Activated naive CD4-positive, alpha-beta T cell treated with anti-CD3 and anti-CD28 coated beads, Interleukin-2, amount 50 U/mL, for 72 hours (primary cell): Measurements from ENCODE around the gene CNTNAP2. TPM values are rescaled to one million over a fixed set of nuclear protein-coding genes. Genes with fewer than 3 reads are reported as not detected.
"Not testable (repeated sequence)": the region's sequence is repeated elsewhere in the genome, so short reads cannot be mapped to it uniquely, and the experiment has no call there.

Experiments
- ATAC-seq, 2 donors: fragments of 150-1000 bp; cut with Tn5 transposase; 2 replicates each; pipeline ENCODE4 v1.10.0; 2021; ENCODE audit warnings: mild to moderate bottlenecking in 2 of 2, moderate library complexity in 2 of 2
- DNase-seq, 2 donors: peaks; one replicate each; pipeline ENCODE4 v3.0.0; 2021 to 2022; ENCODE audit warnings: low spot score in 2 of 2
- H3K27ac Mint-ChIP-seq, 2 donors: one replicate each; pipeline ENCODE4 v1.8.0; 2022; ENCODE audit warnings: mild to moderate bottlenecking in 2 of 2, mixed read lengths in 2 of 2
- H3K36me3 Mint-ChIP-seq, 2 donors: one replicate each; pipeline ENCODE4 v1.8.0; 2022; ENCODE audit warnings: mixed read lengths in 2 of 2
- H3K9me3 Mint-ChIP-seq, 2 donors: one replicate each; pipeline ENCODE4 v1.8.0; 2022; ENCODE audit warnings: mixed read lengths in 2 of 2
- total RNA-seq, 2 donors: library from RNA; stranded (reverse); gene quantifications; one replicate each; pipeline ENCODE4 v1.2.3, GENCODE V29; 2022

CNTNAP2 gene
- total RNA-seq, 2 donors from 2014 or later = not detected

GRCh38 chr7:148289630-148290029 is 2173.0 kb downstream of the CNTNAP2 start:
- no peak for DNase-seq
- ATAC-seq = no peak
- no peaks in the 10 kb centered on the region for H3K9me3 Mint-ChIP-seq
- no peaks in the 10 kb centered on the region for H3K36me3 Mint-ChIP-seq
- H3K27ac Mint-ChIP-seq = no peak overlapping the region

- no peaks in the 10 kb centered on the region for H3K9me3 Mint-ChIP-seq
- ATAC-seq (no peak), DNase-seq (no peak)
- H3K36me3 Mint-ChIP-seq = no peaks in the 10 kb centered on the region
- H3K27ac Mint-ChIP-seq = no peak overlapping the region
Observed at GRCh38 chr7:148290538-148290937, 2173.9 kb downstream of the CNTNAP2 start.

GRCh38 chr7:148291799-148292198 is 2175.2 kb downstream of the CNTNAP2 start:
- DNase-seq (no peak), ATAC-seq (no peak)
- Mint-ChIP-seq H3K27ac (no peak overlapping the region), H3K9me3 (no peaks in the 10 kb centered on the region), H3K36me3 (no peaks in the 10 kb centered on the region)

GRCh38 chr7:148296994-148297644 is 2180.5 kb downstream of the CNTNAP2 start:
- Mint-ChIP-seq H3K36me3 (no peaks in the 10 kb centered on the region), H3K27ac (no peak overlapping the region), H3K9me3 (no peaks in the 10 kb centered on the region)
- ATAC-seq (no peak), DNase-seq (no peak)

- H3K27ac Mint-ChIP-seq, H3K9me3 Mint-ChIP-seq, DNase-seq, H3K36me3 Mint-ChIP-seq, ATAC-seq: not testable (repeated sequence)
Observed at GRCh38 chr7:148298768-148299167, 2182.2 kb downstream of the CNTNAP2 start.

GRCh38 chr7:148299350-148300276 is 2183.0 kb downstream of the CNTNAP2 start:
- no peak for DNase-seq
- H3K9me3 Mint-ChIP-seq = no peaks in the 10 kb centered on the region
- no peaks in the 10 kb centered on the region for H3K36me3 Mint-ChIP-seq
- ATAC-seq = no peak
- no peak overlapping the region for H3K27ac Mint-ChIP-seq

- ATAC-seq, H3K27ac Mint-ChIP-seq, H3K36me3 Mint-ChIP-seq, DNase-seq, H3K9me3 Mint-ChIP-seq: not testable (repeated sequence)
Observed at GRCh38 chr7:148302436-148302835, 2185.8 kb downstream of the CNTNAP2 start.

GRCh38 chr7:148303295-148304082 is 2186.9 kb downstream of the CNTNAP2 start:
- no peak overlapping the region for H3K27ac Mint-ChIP-seq
- ATAC-seq (no peak), DNase-seq (no peak)
- H3K36me3 Mint-ChIP-seq = no peaks in the 10 kb centered on the region
- H3K9me3 Mint-ChIP-seq = peaks cover 0 to 3% of the 10 kb centered on the region in 2 donors

GRCh38 chr7:148304083-148304335 is 2187.4 kb downstream of the CNTNAP2 start:
- Mint-ChIP-seq H3K27ac (no peak overlapping the region), H3K36me3 (no peaks in the 10 kb centered on the region), H3K9me3 (peaks cover 0 to 3% of the 10 kb centered on the region in 2 donors)
- no peak for DNase-seq
- no peak for ATAC-seq

GRCh38 chr7:148304456-148304855 is 2187.9 kb downstream of the CNTNAP2 start:
- peaks cover 0 to 3% of the 10 kb centered on the region in 2 donors for H3K9me3 Mint-ChIP-seq
- peak in 1 of 2 donors; percentile 34 for ATAC-seq

GRCh38 chr7:148306759-148307158 is 2190.2 kb downstream of the CNTNAP2 start:
- DNase-seq (no peak), ATAC-seq (no peak)
- peaks cover 0 to 3% of the 10 kb centered on the region in 2 donors for H3K9me3 Mint-ChIP-seq
- no peaks in the 10 kb centered on the region for H3K36me3 Mint-ChIP-seq
- H3K27ac Mint-ChIP-seq = no peak overlapping the region

More at GRCh38 chr7:148304456-148304855, 2187.9 kb downstream of the CNTNAP2 start:
- H3K27ac Mint-ChIP-seq = no peak overlapping the region
- H3K36me3 Mint-ChIP-seq = no peaks in the 10 kb centered on the region
- DNase-seq = no peak

- Mint-ChIP-seq H3K9me3 (peaks cover 8 to 9% of the 10 kb centered on the region in 2 donors), H3K36me3 (peaks cover 0 to 11% of the 10 kb centered on the region in 2 donors), H3K27ac (no peak overlapping the region)
- DNase-seq (no peak), ATAC-seq (no peak)
Observed at GRCh38 chr7:148318102-148318811, 2201.7 kb downstream of the CNTNAP2 start.

- ATAC-seq = no peak
Observed at GRCh38 chr7:148318838-148319237, 2202.2 kb downstream of the CNTNAP2 start.

GRCh38 chr7:148319316-148319808 is 2202.8 kb downstream of the CNTNAP2 start:
- no peaks in the 10 kb centered on the region for H3K36me3 Mint-ChIP-seq
- H3K27ac Mint-ChIP-seq = no peak overlapping the region
- H3K9me3 Mint-ChIP-seq = peaks cover 0 to under 1% of the 10 kb centered on the region in 2 donors
- ATAC-seq (no peak), DNase-seq (no peak)

More at GRCh38 chr7:148318838-148319237, 2202.2 kb downstream of the CNTNAP2 start:
- Mint-ChIP-seq H3K9me3 (peaks cover 5 to 6% of the 10 kb centered on the region in 2 donors), H3K36me3 (peaks cover 0 to 5% of the 10 kb centered on the region in 2 donors), H3K27ac (no peak overlapping the region)
- no peak for DNase-seq

- peaks cover 6% of the 10 kb centered on the region in 2 donors for H3K9me3 Mint-ChIP-seq
- DNase-seq (no peak), ATAC-seq (no peak)
- H3K27ac Mint-ChIP-seq = no peak overlapping the region
- peaks cover 0 to 4% of the 10 kb centered on the region in 2 donors for H3K36me3 Mint-ChIP-seq
Observed at GRCh38 chr7:148325208-148325607, 2208.6 kb downstream of the CNTNAP2 start.

GRCh38 chr7:148327379-148327778 is 2210.8 kb downstream of the CNTNAP2 start:
- Mint-ChIP-seq H3K36me3 (peaks cover 0 to 19% of the 10 kb centered on the region in 2 donors), H3K27ac (no peak overlapping the region), H3K9me3 (peaks cover 14 to 21% of the 10 kb centered on the region in 2 donors)
- DNase-seq (no peak), ATAC-seq (no peak)
